PC-3 (cell line): ENCODE results near the gene HIPK3.

Experiments
- CTCF ChIP-seq: fragments of 300-600 bp; sonication (generic); conservative IDR thresholded peaks from 2 replicates; pipeline ENCODE4 v1.5.1; 2017; ENCODE audit warnings: antibody characterized with exemption, low read depth, mild to moderate bottlenecking, low read length
- EZH2 ChIP-seq: fragments of 300-600 bp; sonication (generic); IDR thresholded peaks from one replicate; pipeline ENCODE4 v1.6.1; 2017; ENCODE audit warnings: antibody characterized with exemption, mild to moderate bottlenecking, low read length; ENCODE audit not compliant: unreplicated experiment

- TF ChIP-seq CTCF, result no peak
- TF ChIP-seq EZH2, result no peak
Observed at GRCh38 chr11:33339247-33339646, 82.1 kb downstream of the HIPK3 start.
